Esophagus muscularis mucosa (tissue), 4 donors: ENCODE data around the gene ADCY5. TPM values are rescaled to one million over a fixed set of nuclear protein-coding genes. Genes with fewer than 3 reads are reported as not detected.

Experiments
- DNase-seq: peaks from one replicate; pipeline ENCODE4 v3.0.0-alpha.2; 2017; ENCODE audit errors: extremely low spot score
- H3K27ac ChIP-seq, 4 donors: fragments of 200-600 bp; sonication (generic); replicated peaks in 1 of 4; 1 replicate in 3 of 4; 2 replicates in 1 of 4; pipeline ENCODE4 v1.5.1; 2016 to 2019; ENCODE audit warnings: mild to moderate bottlenecking in 1 of 4
- H3K27me3 ChIP-seq, 4 donors: fragments of 200-600 bp; sonication (generic); one replicate each; pipeline versions ENCODE4 v1.5.1 to v1.6.0; 2016 to 2019
- H3K36me3 ChIP-seq, 4 donors: fragments of 200-600 bp; sonication (generic); one replicate each; pipeline ENCODE4 v1.5.1; 2016 to 2019
- H3K4me1 ChIP-seq, 4 donors: fragments of 200-600 bp; sonication (generic); one replicate each; pipeline ENCODE4 v1.5.1; 2016 to 2019
- H3K4me3 ChIP-seq, 4 donors: fragments of 200-600 bp; sonication (generic); 1 replicate in 2 of 4; 2 replicates in 2 of 4; pipeline ENCODE4 v1.5.1; 2016 to 2019; ENCODE audit warnings: mild to moderate bottlenecking in 4 of 4, moderate library complexity in 1 of 4
- H3K9me3 ChIP-seq, 4 donors: fragments of 200-600 bp; sonication (generic); 1 replicate in 3 of 4; 2 replicates in 1 of 4; pipeline ENCODE4 v1.5.1; 2016 to 2019
- CTCF ChIP-seq, 3 experiments: fragments of 200-600 bp in 2 of 3; fragments of 450-650 bp in 1 of 3; sonication (generic) in 2 of 3; IDR thresholded peaks; one replicate each; pipeline ENCODE4 v1.5.1; 2017 to 2019; ENCODE audit warnings: antibody characterized with exemption in 3 of 3, mild to moderate bottlenecking in 2 of 3, moderate library complexity in 1 of 3
- EP300 ChIP-seq: sonication (generic); formaldehyde crosslinking; IDR thresholded peaks from one replicate; pipeline ENCODE4 v1.6.1; 2017; ENCODE audit warnings: antibody characterized with exemption
- POLR2A ChIP-seq: fragments of 450-650 bp; IDR thresholded peaks from one replicate; pipeline ENCODE4 v1.6.1; 2017; ENCODE audit warnings: antibody characterized with exemption, moderate library complexity, mild to moderate bottlenecking, low read depth
- POLR2AphosphoS5 ChIP-seq, 2 donors: sonication (generic); formaldehyde crosslinking; IDR thresholded peaks; one replicate each; pipeline ENCODE4 v1.6.1; 2017; ENCODE audit warnings: antibody characterized with exemption in 2 of 2
- WGBS: methylation state at CpG from one replicate; pipeline ENCODE4 v1.1.5; 2018; 5-methylcytosine and 5-hydroxymethylcytosine counted together
- intact Hi-C: fragments of 100-400 bp; cut with DNase I; formaldehyde crosslinking; loops from one replicate; pipeline ENCODE4 v1.15.1; 2023
- total RNA-seq, 4 donors: library from RNA; depleted of rRNA; stranded (reverse); fragments of >200 nt; gene quantifications; one replicate each; pipeline versions ENCODE4 v1.1.0 to v1.2.1, GENCODE V29; 2016

The ADCY5 gene
- total RNA-seq, 4 donors from 2014 or later, result 133 to 228 (median 189) TPM

GRCh38 chr3:123333401-123333800, 115.5 kb downstream of the ADCY5 start:
- TF ChIP-seq POLR2AphosphoS5 (IDR thresholded peaks at IDR 0.05) (no peak), POLR2A (no peak), CTCF (IDR thresholded peaks at IDR 0.05) (no peak), EP300 (no peak)
- no peaks in the 10 kb centered on the region for H3K27me3 ChIP-seq
- intact Hi-C loops, result no loop called here
- H3K27ac ChIP-seq, result peak overlapping the region; percentile 77 to 88 (median 83)
- no peaks in the 10 kb centered on the region for H3K9me3 ChIP-seq
- peaks cover 0 to 12% (median 2%) of the 10 kb centered on the region in 4 donors for H3K36me3 ChIP-seq
- no peak overlapping the region for H3K4me3 ChIP-seq
- WGBS, result 79% methylated on average over 7 of the region's 10 CpGs
- H3K4me1 ChIP-seq, result peaks cover 65 to 100% (median 96%) of the 10 kb centered on the region in 4 donors
- no peak for DNase-seq

GRCh38 chr3:123332124-123332641, 116.7 kb downstream of the ADCY5 start:
- H3K27me3 ChIP-seq, result no peaks in the 10 kb centered on the region
- no peak for DNase-seq
- peak overlapping the region; percentile 77 to 88 (median 83) for H3K27ac ChIP-seq
- no peak overlapping the region for H3K4me3 ChIP-seq
- 84% methylated on average over 10 of the region's 15 CpGs for WGBS
- intact Hi-C loops, result no loop called here
- no peak for TF ChIP-seq EP300
- no peak for TF ChIP-seq CTCF (IDR thresholded peaks at IDR 0.05)
- TF ChIP-seq POLR2A, result no peak
- peak in 1 of 2 donors; percentile 3 for TF ChIP-seq POLR2AphosphoS5 (IDR thresholded peaks at IDR 0.05)
- peaks cover 0 to 24% (median 7%) of the 10 kb centered on the region in 4 donors for H3K36me3 ChIP-seq
- peaks cover 64 to 99% (median 96%) of the 10 kb centered on the region in 4 donors for H3K4me1 ChIP-seq
- no peaks in the 10 kb centered on the region for H3K9me3 ChIP-seq

DNA sequence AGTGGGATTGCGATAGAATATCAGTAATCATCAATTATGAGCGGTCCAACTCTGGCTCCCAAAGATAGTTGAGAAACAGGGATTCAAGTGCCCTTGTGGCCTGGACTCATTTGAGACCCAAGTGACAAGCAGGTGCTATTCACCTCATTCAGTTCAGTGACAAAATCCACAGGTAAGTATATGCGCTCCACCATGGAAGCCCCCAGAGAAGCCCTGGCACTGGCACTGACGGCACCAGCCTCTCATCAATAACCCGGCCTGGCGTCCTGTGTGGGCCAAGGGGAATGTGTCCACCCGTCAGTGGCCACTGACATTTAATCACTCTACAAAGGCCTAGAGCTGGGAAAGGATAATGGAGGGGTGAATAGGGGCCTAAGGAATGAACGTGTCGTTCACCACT, 117.2 kb downstream of the ADCY5 start:
- intact Hi-C loops, result no loop called here
- TF ChIP-seq EP300 (no peak), POLR2AphosphoS5 (IDR thresholded peaks at IDR 0.05) (no peak), CTCF (IDR thresholded peaks at IDR 0.05) (no peak), POLR2A (no peak)
- Histone ChIP-seq H3K9me3 (no peaks in the 10 kb centered on the region), H3K27ac (peak overlapping the region; percentile 77 to 88 (median 83)), H3K4me3 (no peak overlapping the region), H3K36me3 (peaks cover 0 to 26% (median 10%) of the 10 kb centered on the region in 4 donors), H3K4me1 (peaks cover 64 to 99% (median 93%) of the 10 kb centered on the region in 4 donors), H3K27me3 (no peaks in the 10 kb centered on the region)
- WGBS, result 78% methylated on average over 7 of the region's 9 CpGs
- no peak for DNase-seq

DNA sequence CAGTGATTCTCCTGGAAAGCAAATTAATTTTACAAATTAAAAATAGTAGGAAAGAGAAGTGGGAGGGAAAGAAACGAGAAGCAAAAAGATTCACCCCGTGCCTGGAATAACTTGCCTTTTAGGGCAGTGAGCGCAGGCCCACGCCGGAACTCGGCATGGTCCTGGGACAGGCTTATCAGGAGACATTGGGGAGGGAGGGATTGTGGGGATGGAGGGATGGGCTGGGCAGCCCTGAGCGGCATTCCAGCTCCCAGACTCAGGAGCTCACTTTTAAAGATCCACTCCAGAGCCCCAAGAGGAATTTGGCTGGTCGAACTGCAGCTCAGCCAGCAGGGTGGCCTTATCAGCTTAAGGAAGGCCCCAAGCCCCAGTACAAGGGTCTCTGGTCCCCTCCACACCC, 117.9 kb downstream of the ADCY5 start:
- intact Hi-C loops, result no loop called here
- Histone ChIP-seq H3K36me3 (peaks cover 0 to 31% (median 13%) of the 10 kb centered on the region in 4 donors), H3K4me1 (peaks cover 60 to 99% (median 90%) of the 10 kb centered on the region in 4 donors), H3K27me3 (no peaks in the 10 kb centered on the region), H3K27ac (peak overlapping the region; percentile 77 to 88 (median 83)), H3K9me3 (no peaks in the 10 kb centered on the region), H3K4me3 (no peak overlapping the region)
- TF ChIP-seq EP300 (no peak), POLR2AphosphoS5 (IDR thresholded peaks at IDR 0.05) (peak; percentile 43 to 66), CTCF (IDR thresholded peaks at IDR 0.05) (no peak), POLR2A (no peak)
- 51% methylated on average over 8 of the region's 8 CpGs for WGBS
- no peak for DNase-seq
